HepG2 (cell line): ENCODE data around the gene FAM83D. TPM values are rescaled to one million over a fixed set of nuclear protein-coding genes. Genes with fewer than 3 reads are reported as not detected.

ENCODE experiments used
- ATAC-seq: fragments of 200-7000 bp; cut with Tn5 transposase; 3 replicates; pipeline ENCODE4 v1.9.1; 2020; ENCODE audit warnings: mild to moderate bottlenecking, moderate library complexity
- BruUV-seq: library from RNA; stranded (reverse); fragments of 400-500 nt; replicated peaks from 2 replicates; lab custom pipeline; 2021; lab: Mats Ljungman, UMichigan
- CTCF ChIA-PET: fragments of 300-600 bp; formaldehyde crosslinking; extraction: SDS; loops from one replicate; lab custom pipeline; 2021; ENCODE audit warnings: low total read pairs, inconsistent platforms, low intra/inter-chr PET ratio; lab: Yijun Ruan, JAX
- POLR2A ChIA-PET: fragments of 350-600 bp; sonication (Branson Sonifier 250); formaldehyde crosslinking; loops from one replicate; lab custom pipeline; 2020; ENCODE audit warnings: antibody characterized with exemption, inconsistent platforms; lab: Yijun Ruan, JAX
- DNase-seq: peaks from one replicate; pipeline ENCODE4 v3.0.0-alpha.2; 2015; ENCODE audit warnings: low spot score
- FAIRE-seq: peaks from 3 replicates; lab custom pipeline; 2011; peaks lifted over from hg19 to GRCh38; lab: Jason Lieb, UNC
- H2AFZ ChIP-seq: one replicate; pipeline ENCODE4 v1.6.1; 2011; ENCODE audit warnings: low read length, inconsistent platforms
- H3K27ac ChIP-seq: fragments of 300-600 bp; 3 replicates; pipeline ENCODE4 v1.8.0; 2011; ENCODE audit warnings: mixed run types, mild to moderate bottlenecking, mixed read lengths, low read length, inconsistent platforms; ENCODE audit not compliant: insufficient read depth; ENCODE audit errors: extremely low read length
- H3K27me3 ChIP-seq, 2 experiments: fragments of 200-600 bp in 1 of 2; 2 replicates in 1 of 2; 3 replicates in 1 of 2; pipeline versions ENCODE4 v1.6.0 to v1.8.0; 2011; ENCODE audit warnings: low read length in 2 of 2, mild to moderate bottlenecking in 2 of 2, moderate library complexity in 2 of 2, inconsistent platforms in 1 of 2; ENCODE audit not compliant: insufficient read depth in 2 of 2, control insufficient read depth in 1 of 2
- H3K36me3 ChIP-seq, 2 experiments: fragments of 200-600 bp in 1 of 2; replicated peaks in 1 of 2; 2 replicates in 1 of 2; 3 replicates in 1 of 2; pipeline versions ENCODE4 v1.5.1 to v1.8.0; 2011; ENCODE audit warnings: low read length in 2 of 2, inconsistent platforms in 1 of 2; ENCODE audit not compliant: insufficient read depth in 2 of 2, control insufficient read depth in 1 of 2
- H3K4me1 ChIP-seq: 2 replicates; pipeline ENCODE4 v1.5.1; 2012; ENCODE audit warnings: low read length, inconsistent platforms; ENCODE audit not compliant: insufficient read depth
- H3K4me2 ChIP-seq: 2 replicates; pipeline ENCODE4 v1.6.0; 2011; ENCODE audit warnings: low read depth, low read length, inconsistent platforms
- H3K4me3 ChIP-seq, 3 experiments: fragments of 200-600 bp in 1 of 3; sonication (generic), shearing (Covaris generic) in 1 of 3; replicated peaks in 1 of 3; 2 replicates each; pipeline ENCODE4 v1.5.1; 2011 to 2016; ENCODE audit warnings: low read length in 3 of 3, inconsistent platforms in 2 of 3, low read depth in 2 of 3, mild to moderate bottlenecking in 2 of 3, control low read depth in 1 of 3, mixed read lengths in 1 of 3; ENCODE audit not compliant: insufficient read depth in 1 of 3
- H3K79me2 ChIP-seq: one replicate; pipeline ENCODE4 v1.6.1; 2011; ENCODE audit warnings: low read length, inconsistent platforms; ENCODE audit not compliant: insufficient read depth
- H3K9ac ChIP-seq: 2 replicates; pipeline ENCODE4 v1.6.0; 2011; ENCODE audit warnings: mild to moderate bottlenecking, low read depth, low read length, inconsistent platforms; ENCODE audit not compliant: insufficient read depth
- H3K9me3 ChIP-seq: 2 replicates; pipeline ENCODE4 v1.5.1; 2012; ENCODE audit warnings: mild to moderate bottlenecking, low read length
- H4K20me1 ChIP-seq: 2 replicates; pipeline ENCODE4 v1.6.0; 2011; ENCODE audit warnings: inconsistent platforms, mild to moderate bottlenecking, low read length, moderate library complexity; ENCODE audit not compliant: insufficient read depth
- ARNT2 ChIP-seq: sonication (generic); formaldehyde crosslinking; IDR thresholded peaks from 2 replicates; pipeline ENCODE4 v1.8.0; 2022; ENCODE audit warnings: mild to moderate bottlenecking, low read depth, missing genetic modification reagents, moderate library complexity
- CREM ChIP-seq, 2 experiments: sonication (generic) in 1 of 2; formaldehyde crosslinking in 1 of 2; IDR thresholded peaks; 2 replicates each; pipeline versions ENCODE4 v1.4.0 to v1.6.1; 2016 to 2020; ENCODE audit warnings: antibody characterized with exemption in 1 of 2, mild to moderate bottlenecking in 1 of 2, missing genetic modification reagents in 1 of 2
- DPF2 ChIP-seq: sonication (generic); formaldehyde crosslinking; IDR thresholded peaks from 2 replicates; pipeline ENCODE4 v1.4.0; 2020; ENCODE audit warnings: mild to moderate bottlenecking, low read depth, missing genetic modification reagents, borderline replicate concordance
- FOXK1 ChIP-seq: sonication (generic); formaldehyde crosslinking; IDR thresholded peaks from 2 replicates; pipeline ENCODE4 v1.4.0; 2020; ENCODE audit warnings: low read depth, missing genetic modification reagents, borderline replicate concordance
- GABPB1 ChIP-seq: IDR thresholded peaks from 2 replicates; pipeline ENCODE4 v1.6.1; 2016; ENCODE audit warnings: mild to moderate bottlenecking, missing genetic modification reagents, moderate library complexity, missing compliant biosample characterization
- RARA ChIP-seq: IDR thresholded peaks from 2 replicates; pipeline ENCODE4 v1.6.1; 2016; ENCODE audit warnings: missing genetic modification reagents, missing compliant biosample characterization
- RBAK ChIP-seq: sonication (generic); formaldehyde crosslinking; IDR thresholded peaks from 2 replicates; pipeline ENCODE4 v1.5.1; 2020; ENCODE audit warnings: mild to moderate bottlenecking, missing genetic modification reagents
- SOX6 ChIP-seq, 2 experiments: fragments of 450-650 bp in 1 of 2; sonication (generic) in 1 of 2; formaldehyde crosslinking in 1 of 2; IDR thresholded peaks; 2 replicates each; pipeline versions ENCODE4 v1.4.0 to v1.6.1; 2017 to 2020; ENCODE audit warnings: antibody characterized with exemption in 1 of 2, mild to moderate bottlenecking in 1 of 2, missing genetic modification reagents in 1 of 2
- SRSF1 ChIP-seq: fragments of 200-400 bp; formaldehyde crosslinking; optimal IDR thresholded peaks from 2 replicates; pipeline ENCODE3; 2017; ENCODE audit warnings: mild to moderate bottlenecking, low read depth, low read length, moderate library complexity
- TBL1XR1 ChIP-seq: fragments of 150-350 bp; IDR thresholded peaks from 2 replicates; pipeline ENCODE4 v1.6.1; 2014; ENCODE audit warnings: borderline replicate concordance, low read length; ENCODE audit not compliant: partially characterized antibody
- ZFX ChIP-seq: sonication (generic); formaldehyde crosslinking; IDR thresholded peaks from 2 replicates; pipeline ENCODE4 v1.4.0; 2020; ENCODE audit warnings: mild to moderate bottlenecking, low read depth, missing genetic modification reagents, moderate library complexity
- ZKSCAN8 ChIP-seq: IDR thresholded peaks from 2 replicates; pipeline ENCODE4 v1.6.1; 2016; ENCODE audit warnings: borderline replicate concordance, missing genetic modification reagents, missing compliant biosample characterization
- ZNF335 ChIP-seq: sonication (generic); formaldehyde crosslinking; IDR thresholded peaks from 2 replicates; pipeline ENCODE4 v1.4.0; 2020; ENCODE audit warnings: missing genetic modification reagents
- ZNF44 ChIP-seq: sonication (generic); formaldehyde crosslinking; IDR thresholded peaks from 2 replicates; pipeline ENCODE4 v1.5.1; 2020; ENCODE audit warnings: mild to moderate bottlenecking, missing genetic modification reagents
- ZNF792 ChIP-seq: IDR thresholded peaks from 2 replicates; pipeline ENCODE4 v1.6.1; 2016
- ZNF878 ChIP-seq: sonication (generic); formaldehyde crosslinking; IDR thresholded peaks from 2 replicates; pipeline ENCODE4 v1.8.1; 2023; ENCODE audit warnings: mild to moderate bottlenecking, missing genetic modification reagents, moderate library complexity
- WGBS: methylation state at CpG from one replicate; pipeline ENCODE4 v1.1.6; 2017; ENCODE audit warnings: low lambda C conversion rate; 5-methylcytosine and 5-hydroxymethylcytosine counted together
- in situ Hi-C: cut with HindIII; loops from 2 replicates; pipeline ENCODE4 v1.10.0; 2017; ENCODE audit warnings: low pct_unique_long_range_greater_than_20kb; ENCODE audit not compliant: extremely low pct_ligation_motif_present
- intact Hi-C: fragments of 100-400 bp; cut with micrococcal nuclease; formaldehyde crosslinking; loops from one replicate; pipeline ENCODE4 v1.10.0; 2022; ENCODE audit not compliant: unreplicated experiment
- polyA plus RNA-seq, 8 experiments: library from polyadenylated mRNA; depleted of rRNA in 3 of 8; stranded (reverse) in 7 of 8; unstranded in 1 of 8; fragments of >200 nt; fragmentation: Illumina TruSeq in 4 of 8; extraction: Trizol in 4 of 8; gene quantifications; 2 replicates each; pipeline versions ENCODE4 v1.2.1 to v1.2.3, GENCODE V29; 2011 to 2016; ENCODE audit warnings: low read depth in 4 of 8, missing spikeins in 1 of 8, mixed read lengths in 1 of 8; ENCODE audit not compliant: insufficient read depth in 1 of 8
- total RNA-seq, 5 experiments: library from RNA; depleted of rRNA; stranded (reverse); fragments of >200 nt; fragmentation: Illumina TruSeq; extraction: Trizol; gene quantifications; 2 replicates each; pipeline ENCODE4 v1.2.3, GENCODE V29; 2016; ENCODE audit warnings: low read depth in 1 of 5
- TF ChIP-seq, protein P1 (sequence below): sonication (generic); formaldehyde crosslinking; IDR thresholded peaks from 2 replicates; pipeline ENCODE4 v1.9.0; 2021; ENCODE audit warnings: missing genetic modification reagents, borderline replicate concordance

The FAM83D gene
- total and polyA plus RNA-seq, 2 of the 13 experiments (the other 11 are each of a cell fraction or from before 2014, with no cell fraction given): 51.4 to 64.0 TPM

DNA sequence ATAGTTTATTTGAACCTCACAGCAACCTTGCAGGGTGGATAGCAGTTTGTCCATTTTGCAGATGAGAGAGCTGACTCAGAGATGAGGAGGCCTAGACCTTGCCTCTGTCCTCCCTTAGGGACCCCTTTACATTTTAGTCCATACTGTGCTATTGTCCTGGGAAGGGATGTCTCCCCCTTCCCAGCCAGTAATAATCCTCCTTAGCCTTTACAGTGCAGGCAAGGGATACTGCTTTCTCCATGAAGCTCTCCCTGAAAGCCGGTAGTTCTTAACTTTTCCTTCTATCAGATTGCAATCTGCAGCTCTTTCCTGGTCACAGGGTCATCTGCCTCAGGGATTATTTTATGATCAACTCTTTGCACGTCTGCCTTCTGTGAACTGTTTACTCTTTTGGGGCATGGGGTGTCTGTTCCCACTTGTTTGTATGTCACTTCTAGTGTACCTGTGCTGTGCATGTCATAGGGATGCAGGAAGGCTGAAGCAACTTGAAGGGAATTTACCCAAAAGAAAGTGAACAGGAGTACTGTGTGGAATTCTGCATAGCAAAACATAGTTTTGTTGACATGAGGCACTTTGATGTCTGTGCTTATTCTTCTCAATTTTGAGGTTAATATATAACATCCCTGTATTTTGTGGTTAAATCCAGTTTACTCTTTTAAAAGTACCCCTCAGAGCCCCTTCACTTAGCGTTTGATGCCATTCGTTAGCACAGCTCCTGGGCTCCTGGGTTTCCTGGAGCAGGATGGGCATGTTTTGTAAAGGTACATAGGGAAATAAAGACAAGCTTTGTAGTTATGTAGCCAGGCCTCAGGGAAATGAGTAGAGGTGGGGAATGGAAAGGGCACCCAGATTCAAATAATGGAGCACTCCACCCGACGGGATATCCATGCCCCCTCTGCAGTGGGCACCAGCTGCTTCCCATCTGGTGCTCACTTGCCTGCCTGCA, 74.0 kb downstream of the FAM83D start:
- Histone ChIP-seq H3K9ac (peak overlapping the region; percentile 26), H3K79me2 (no peaks in the 10 kb centered on the region), H4K20me1 (no peaks in the 10 kb centered on the region), H3K27ac (peak overlapping the region; percentile 70), H3K4me2 (peak overlapping the region; percentile 55), H3K9me3 (no peaks in the 10 kb centered on the region), H3K4me1 (peaks cover 50% of the 10 kb centered on the region), H2AFZ (no peak overlapping the region), H3K27me3 (no peaks in the 10 kb centered on the region), H3K36me3 (peaks cover 24 to 73% of the 10 kb centered on the region in 2 experiments), H3K4me3 (no peak overlapping the region)
- CTCF ChIA-PET: no interaction called here
- ATAC-seq (peak; percentile 69), FAIRE-seq (no peak), DNase-seq (peak; percentile 82)
- 32% methylated on average over 6 of the region's 6 CpGs for WGBS
- BruUV-seq: no TSS peak
- intact Hi-C loops: loop anchor here (2.0 kb wide), 1 partner anchor 17 kb away; no protein-coding TSS in a partner anchor
- in situ Hi-C loops: no loop called here
- POLR2A ChIA-PET: interaction anchor here (1.6 kb wide), 1 partner anchor 38 kb away, joined by 7 read pairs; the partner anchor contains the start of gene DHX35
- TF ChIP-seq, protein P1, sequence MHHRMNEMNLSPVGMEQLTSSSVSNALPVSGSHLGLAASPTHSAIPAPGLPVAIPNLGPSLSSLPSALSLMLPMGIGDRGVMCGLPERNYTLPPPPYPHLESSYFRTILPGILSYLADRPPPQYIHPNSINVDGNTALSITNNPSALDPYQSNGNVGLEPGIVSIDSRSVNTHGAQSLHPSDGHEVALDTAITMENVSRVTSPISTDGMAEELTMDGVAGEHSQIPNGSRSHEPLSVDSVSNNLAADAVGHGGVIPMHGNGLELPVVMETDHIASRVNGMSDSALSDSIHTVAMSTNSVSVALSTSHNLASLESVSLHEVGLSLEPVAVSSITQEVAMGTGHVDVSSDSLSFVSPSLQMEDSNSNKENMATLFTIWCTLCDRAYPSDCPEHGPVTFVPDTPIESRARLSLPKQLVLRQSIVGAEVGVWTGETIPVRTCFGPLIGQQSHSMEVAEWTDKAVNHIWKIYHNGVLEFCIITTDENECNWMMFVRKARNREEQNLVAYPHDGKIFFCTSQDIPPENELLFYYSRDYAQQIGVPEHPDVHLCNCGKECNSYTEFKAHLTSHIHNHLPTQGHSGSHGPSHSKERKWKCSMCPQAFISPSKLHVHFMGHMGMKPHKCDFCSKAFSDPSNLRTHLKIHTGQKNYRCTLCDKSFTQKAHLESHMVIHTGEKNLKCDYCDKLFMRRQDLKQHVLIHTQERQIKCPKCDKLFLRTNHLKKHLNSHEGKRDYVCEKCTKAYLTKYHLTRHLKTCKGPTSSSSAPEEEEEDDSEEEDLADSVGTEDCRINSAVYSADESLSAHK (CRISPR knock-in tag): no peak
- TF ChIP-seq ZNF792 (CRISPR knock-in tag) (no peak), ZNF44 (no peak), ZNF878 (peak; percentile 56; the same call in 1 of the 2 replicates), ZNF335 (CRISPR knock-in tag) (peak; percentile 59), ARNT2 (CRISPR knock-in tag) (0 out of 2 replicates have a peak, but pooled peaks have one; percentile 16), CREM (IDR thresholded peaks at IDR 0.05) (peak; percentile 83; the same call in 1 of the 2 replicates), CREM (CRISPR knock-in tag; IDR thresholded peaks at IDR 0.05) (no peak), RARA (peak; percentile 90), TBL1XR1 (peak; percentile 14), RBAK (CRISPR knock-in tag) (no peak), DPF2 (CRISPR knock-in tag) (peak; percentile 9), GABPB1 (no peak), SRSF1 (no peak), FOXK1 (CRISPR knock-in tag) (peak; percentile 40; the same call in 1 of the 2 replicates), ZFX (CRISPR knock-in tag) (0 out of 2 replicates have a peak, but pooled peaks have one; percentile 25), SOX6 (IDR thresholded peaks at IDR 0.05) (no peak), SOX6 (CRISPR knock-in tag; IDR thresholded peaks at IDR 0.05) (peak; percentile 52; the same call in 1 of the 2 replicates), ZKSCAN8 (CRISPR knock-in tag) (peak; percentile 52; the same call in 1 of the 2 replicates)
